ENCODE measurements around the gene PLIN5. TPM values are rescaled to one million over a fixed set of nuclear protein-coding genes. Genes with fewer than 3 reads are reported as not detected.

The PLIN5 gene
- total RNA-seq, 2 donors from 2014 or later, result 3.7 to 3.9 TPM

GRCh38 chr19:4495471-4495870 lies 39.6 kb downstream of the PLIN5 start:
- H3K4me1 Mint-ChIP-seq, result no peaks in the 10 kb centered on the region
- H3K9me3 Mint-ChIP-seq, result no peaks in the 10 kb centered on the region
- Histone ChIP-seq H3K27ac (ENCODE audit: low read depth, low read length) (no peak overlapping the region), H3K36me3 (ENCODE audit: control insufficient read depth, insufficient read depth, low read length) (peaks cover 46% of the 10 kb centered on the region), H3K27me3 (ENCODE audit: control insufficient read depth, insufficient read depth, low read length, poor library complexity, severe bottlenecking) (no peaks in the 10 kb centered on the region), H3K9ac (ENCODE audit: extremely low read depth, low read length, poor library complexity, severe bottlenecking) (no peak overlapping the region), H3K4me3 (ENCODE audit: low read length) (no peak overlapping the region), H3K4me1 (ENCODE audit: control insufficient read depth, insufficient read depth, low read length) (no peaks in the 10 kb centered on the region), H3K9me3 (ENCODE audit: control insufficient read depth, low read length) (no peaks in the 10 kb centered on the region)
- DNase-seq, result no peak
- 93 to 98% methylated on average over 7 to 12 of the region's 12 CpGs for WGBS, 2 experiments (ENCODE audit: insufficient coverage in 1 of 2, insufficient read length in 1 of 2)
- no peak overlapping the region for H3K27ac Mint-ChIP-seq
- H3K4me3 Mint-ChIP-seq, result no peak overlapping the region
- peaks cover 35% of the 10 kb centered on the region for H3K36me3 Mint-ChIP-seq (ENCODE audit: low read depth)
- no peaks in the 10 kb centered on the region for H3K27me3 Mint-ChIP-seq (ENCODE audit: insufficient read depth)
- TF ChIP-seq CTCF (conservative IDR thresholded peaks at IDR 0.05), result peak; percentile 55

GRCh38 chr19:4494691-4495064 lies 40.3 kb downstream of the PLIN5 start:
- Mint-ChIP-seq H3K36me3 (ENCODE audit: low read depth) (peaks cover 39% of the 10 kb centered on the region), H3K27me3 (ENCODE audit: insufficient read depth) (no peaks in the 10 kb centered on the region), H3K4me1 (no peaks in the 10 kb centered on the region), H3K27ac (no peak overlapping the region), H3K4me3 (no peak overlapping the region), H3K9me3 (no peaks in the 10 kb centered on the region)
- TF ChIP-seq CTCF (conservative IDR thresholded peaks at IDR 0.05), result no peak
- no peak for DNase-seq
- Histone ChIP-seq H3K9me3 (ENCODE audit: control insufficient read depth, low read length) (no peaks in the 10 kb centered on the region), H3K9ac (ENCODE audit: extremely low read depth, low read length, poor library complexity, severe bottlenecking) (no peak overlapping the region), H3K4me3 (ENCODE audit: low read length) (no peak overlapping the region), H3K4me1 (ENCODE audit: control insufficient read depth, insufficient read depth, low read length) (no peaks in the 10 kb centered on the region), H3K27ac (ENCODE audit: low read depth, low read length) (no peak overlapping the region), H3K27me3 (ENCODE audit: control insufficient read depth, insufficient read depth, low read length, poor library complexity, severe bottlenecking) (no peaks in the 10 kb centered on the region), H3K36me3 (ENCODE audit: control insufficient read depth, insufficient read depth, low read length) (peaks cover 54% of the 10 kb centered on the region)
- WGBS, 2 experiments (ENCODE audit: insufficient coverage in 1 of 2, insufficient read length in 1 of 2), result 95 to 97% methylated on average over 5 to 8 of the region's 8 CpGs

DNA sequence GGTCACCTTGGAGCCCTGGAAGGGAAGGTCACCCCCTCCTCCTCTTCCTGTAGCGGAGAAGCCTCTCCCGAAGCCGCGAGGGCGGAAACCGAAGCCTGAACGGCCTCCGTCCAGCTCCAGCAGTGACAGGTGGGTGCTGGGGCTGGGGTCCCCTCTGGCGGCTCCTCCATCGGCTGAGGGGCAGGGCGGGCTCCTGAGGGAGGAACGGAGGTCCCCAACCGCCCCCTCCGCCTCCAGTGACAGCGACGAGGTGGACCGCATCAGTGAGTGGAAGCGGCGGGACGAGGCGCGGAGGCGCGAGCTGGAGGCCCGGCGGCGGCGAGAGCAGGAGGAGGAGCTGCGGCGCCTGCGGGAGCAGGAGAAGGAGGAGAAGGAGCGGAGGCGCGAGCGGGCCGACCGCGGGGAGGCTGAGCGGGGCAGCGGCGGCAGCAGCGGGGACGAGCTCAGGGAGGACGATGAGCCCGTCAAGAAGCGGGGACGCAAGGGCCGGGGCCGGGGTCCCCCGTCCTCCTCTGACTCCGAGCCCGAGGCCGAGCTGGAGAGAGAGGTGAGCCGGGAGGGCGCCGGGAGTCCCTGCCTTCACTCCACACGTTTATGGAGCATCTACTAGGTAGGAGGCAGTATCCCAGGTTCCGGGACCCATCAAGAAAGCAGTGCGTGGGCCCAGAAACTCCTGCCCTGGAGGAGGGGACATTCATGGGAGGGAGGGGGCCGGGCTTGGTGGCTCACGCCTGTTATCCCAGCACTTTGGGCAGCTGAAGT lies 40.9 kb downstream of the PLIN5 start:
- Histone ChIP-seq H3K36me3 (ENCODE audit: control insufficient read depth, insufficient read depth, low read length) (peaks cover 57% of the 10 kb centered on the region), H3K9me3 (ENCODE audit: control insufficient read depth, low read length) (no peaks in the 10 kb centered on the region), H3K9ac (ENCODE audit: extremely low read depth, low read length, poor library complexity, severe bottlenecking) (no peak overlapping the region), H3K27ac (ENCODE audit: low read depth, low read length) (no peak overlapping the region), H3K4me1 (ENCODE audit: control insufficient read depth, insufficient read depth, low read length) (no peaks in the 10 kb centered on the region), H3K4me3 (ENCODE audit: low read length) (no peak overlapping the region), H3K27me3 (ENCODE audit: control insufficient read depth, insufficient read depth, low read length, poor library complexity, severe bottlenecking) (no peaks in the 10 kb centered on the region)
- H3K27me3 Mint-ChIP-seq (ENCODE audit: insufficient read depth), result no peaks in the 10 kb centered on the region
- H3K4me1 Mint-ChIP-seq, result no peaks in the 10 kb centered on the region
- no peak overlapping the region for H3K27ac Mint-ChIP-seq
- no peak for TF ChIP-seq CTCF (conservative IDR thresholded peaks at IDR 0.05)
- H3K4me3 Mint-ChIP-seq, result no peak overlapping the region
- H3K36me3 Mint-ChIP-seq (ENCODE audit: low read depth), result peaks cover 41% of the 10 kb centered on the region
- no peak for DNase-seq
- H3K9me3 Mint-ChIP-seq, result no peaks in the 10 kb centered on the region
- WGBS, 2 experiments (ENCODE audit: insufficient coverage in 1 of 2, insufficient read length in 1 of 2), result 96 to 98% methylated on average over 33 to 61 of the region's 61 CpGs
